DMS53 (cell line): Measurements from ENCODE around the gene ZNF462.
A peak's percentile ranks its signal among the peaks of the same experiment; 100 is the strongest.

Source experiments
- DNase-seq: peaks from one replicate; lab custom pipeline; 2025; lab: John Stamatoyannopoulos, UW

Gene ZNF462

GRCh38 chr9:106925392-106925791 lies 62.4 kb downstream of the ZNF462 start:
- no peak for DNase-seq

- DNase-seq, result no peak
Measured at GRCh38 chr9:106927916-106928315, 65.0 kb downstream of the ZNF462 start.

- DNase-seq, result no peak
Measured at GRCh38 chr9:106928350-106928749, 65.4 kb downstream of the ZNF462 start.

GRCh38 chr9:106929471-106930177 lies 66.7 kb downstream of the ZNF462 start:
- DNase-seq, result no peak

GRCh38 chr9:106930477-106930876 lies 67.5 kb downstream of the ZNF462 start:
- DNase-seq, result peak; percentile 79

GRCh38 chr9:106931466-106931865 lies 68.5 kb downstream of the ZNF462 start:
- no peak for DNase-seq

DNA sequence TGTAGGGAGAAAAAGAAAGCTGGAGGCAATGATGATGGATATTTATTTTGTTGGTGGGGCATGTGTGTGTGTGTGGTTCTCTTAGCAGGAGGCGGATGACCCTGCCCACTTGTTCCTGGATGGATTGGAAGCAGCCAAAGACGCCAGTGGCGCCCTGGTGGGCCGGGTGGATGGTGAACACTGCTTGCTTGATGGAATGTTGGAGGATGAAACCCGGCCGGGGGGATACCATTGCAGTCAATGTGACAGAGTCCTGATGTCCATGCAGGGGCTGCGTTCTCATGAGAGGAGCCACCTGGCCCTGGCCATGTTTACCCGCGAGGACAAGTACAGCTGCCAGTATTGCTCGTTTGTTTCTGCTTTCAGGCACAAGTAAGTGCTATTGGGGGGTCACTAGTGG lies 69.2 kb downstream of the ZNF462 start:
- no peak for DNase-seq

DNA sequence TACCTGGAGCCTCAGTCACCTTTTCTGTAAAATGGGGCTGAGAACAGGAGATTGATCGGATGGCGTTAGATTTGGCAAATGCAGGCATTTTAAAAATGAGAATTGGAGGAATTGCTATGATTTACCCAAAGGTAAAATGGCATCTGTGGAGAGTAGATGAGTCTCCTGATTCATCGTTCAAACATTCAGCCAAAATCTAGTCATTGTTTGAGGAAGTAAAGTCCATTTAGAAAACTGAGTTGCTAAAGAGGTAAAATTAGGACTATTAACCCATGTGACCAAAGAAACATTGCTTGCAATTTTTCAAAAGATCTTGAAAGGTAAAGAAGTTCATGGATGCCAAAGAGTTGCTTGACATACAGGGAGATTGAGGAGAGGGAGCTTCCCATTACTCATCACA lies 69.7 kb downstream of the ZNF462 start:
- no peak for DNase-seq

DNA sequence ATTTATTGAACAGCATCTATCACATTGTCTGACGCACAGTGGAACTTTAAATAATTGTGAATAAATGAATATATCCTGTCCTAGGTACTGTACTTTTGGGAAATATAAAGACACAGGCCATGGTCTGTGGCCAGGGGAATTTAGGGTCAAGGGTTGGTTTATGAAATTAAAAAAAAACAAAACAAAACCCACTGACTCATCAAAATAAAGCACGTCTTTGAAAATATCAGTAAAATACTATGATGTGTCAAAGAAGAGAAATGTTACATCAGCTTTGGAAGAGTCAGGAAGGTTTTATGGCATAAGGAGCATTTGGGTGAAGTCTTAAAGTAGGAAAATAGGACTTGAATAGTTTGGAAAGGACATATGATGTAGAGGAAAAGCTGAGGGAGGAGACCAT lies 70.5 kb downstream of the ZNF462 start:
- DNase-seq, result no peak

GRCh38 chr9:106934442-106935238 lies 71.7 kb downstream of the ZNF462 start:
- DNase-seq, result no peak

DNA sequence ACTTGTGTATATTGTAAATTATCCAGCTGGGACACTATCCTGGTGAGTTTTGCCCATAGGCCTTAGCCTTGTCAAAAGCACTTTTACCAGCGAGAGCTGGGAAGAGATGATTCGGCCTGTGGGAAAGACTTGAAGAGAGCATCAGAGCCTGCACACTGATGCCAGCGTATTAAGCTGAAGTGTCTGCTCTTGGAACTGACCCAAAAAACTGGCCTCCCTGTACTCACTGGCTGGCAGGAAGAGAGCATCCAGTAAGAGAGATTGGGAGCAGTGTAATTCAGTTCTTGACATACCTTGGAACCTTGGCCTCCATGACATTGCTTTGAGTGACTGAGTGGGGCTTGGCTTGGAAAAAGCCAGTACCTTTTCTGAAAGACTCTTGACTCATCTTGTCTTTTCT lies 73.7 kb downstream of the ZNF462 start:
- no peak for DNase-seq

GRCh38 chr9:106941916-106942315 lies 79.0 kb downstream of the ZNF462 start:
- DNase-seq, result no peak

- DNase-seq, result no peak
Measured at GRCh38 chr9:106945727-106946660, 83.0 kb downstream of the ZNF462 start.

- DNase-seq, result no peak
Measured at GRCh38 chr9:106947106-106947900, 84.3 kb downstream of the ZNF462 start.

DNA sequence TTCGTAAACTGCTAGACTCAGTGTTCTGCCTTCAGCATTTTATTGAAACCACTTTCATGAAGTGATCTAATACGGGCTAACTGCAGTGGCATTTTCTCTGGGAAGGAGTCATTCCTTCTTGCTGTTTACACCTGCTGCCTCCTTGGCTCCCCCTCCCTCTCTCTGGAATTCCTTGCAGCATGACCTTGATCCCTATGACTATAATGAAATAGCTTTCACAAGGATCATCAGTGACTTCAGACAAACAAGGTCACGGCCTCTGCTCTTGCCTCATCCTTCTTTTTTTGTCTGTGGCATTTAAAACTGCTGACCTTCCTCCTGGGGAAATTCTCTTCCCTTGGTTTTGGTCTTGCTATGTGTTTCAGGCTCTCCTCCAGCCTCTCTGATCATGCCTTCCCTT lies 90.2 kb downstream of the ZNF462 start:
- DNase-seq, result no peak

DNA sequence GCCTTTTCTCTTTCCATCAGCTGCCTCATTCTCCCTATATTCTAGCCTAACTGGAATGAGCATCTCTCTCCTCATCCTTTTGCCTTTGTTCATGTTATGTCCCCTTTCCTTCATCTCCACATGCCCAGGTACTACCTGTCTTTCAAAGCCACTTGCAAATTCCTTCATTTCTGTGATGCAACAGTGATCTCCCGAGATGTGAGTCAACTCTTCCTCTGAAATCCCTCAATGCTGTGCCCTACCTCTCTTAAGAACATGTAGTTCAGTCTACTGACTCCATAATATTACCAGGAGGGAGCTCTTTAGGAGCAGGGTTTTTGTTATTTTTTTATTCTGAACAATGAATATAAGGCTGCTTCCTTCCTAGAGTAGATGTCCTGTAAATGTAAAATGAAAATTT lies 91.6 kb downstream of the ZNF462 start:
- DNase-seq, result peak; percentile 37

DNA sequence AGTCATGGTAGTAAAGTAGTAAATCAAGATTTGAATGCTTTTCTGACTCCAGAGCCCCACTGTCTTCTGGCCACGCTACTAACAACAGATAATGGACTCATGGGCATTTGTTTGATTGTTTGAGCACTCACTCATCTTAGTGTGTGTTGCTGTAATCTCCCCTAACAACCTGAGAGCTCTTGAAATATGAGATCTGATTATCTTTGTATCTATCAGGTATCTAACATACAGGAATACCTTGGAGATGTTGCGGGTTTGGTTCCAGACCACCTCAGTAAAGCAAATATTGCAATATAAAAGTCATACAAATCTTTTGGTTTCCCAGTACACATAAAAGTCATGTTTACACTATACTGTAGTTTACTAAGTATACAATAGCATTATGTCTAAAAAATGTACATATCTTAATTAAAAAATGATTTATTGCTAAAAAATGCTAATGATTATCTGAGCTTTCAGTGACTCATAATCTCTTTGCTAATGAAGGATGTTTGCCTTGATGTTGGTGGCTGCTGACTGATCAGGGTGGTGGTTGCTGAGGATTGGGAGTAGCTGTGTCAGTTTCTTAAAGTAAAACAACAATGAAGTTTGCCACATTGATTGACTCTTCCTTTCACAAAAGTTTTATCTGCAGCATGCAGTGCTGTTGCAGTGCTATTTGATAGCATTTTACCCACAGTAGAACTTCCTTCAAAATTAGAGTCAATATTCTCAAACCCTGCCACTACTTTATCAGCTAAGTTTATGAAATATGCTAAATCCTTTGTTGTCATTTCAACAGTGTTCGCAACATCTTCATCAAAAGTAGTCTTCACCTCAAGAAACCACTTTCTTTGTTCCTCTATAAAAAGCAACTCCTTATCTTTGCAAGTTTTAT lies 92.2 kb downstream of the ZNF462 start:
- DNase-seq, result peak; percentile 81

GRCh38 chr9:106956971-106957370 lies 94.0 kb downstream of the ZNF462 start:
- no peak for DNase-seq

- no peak for DNase-seq
Measured at GRCh38 chr9:106958955-106959657, 96.1 kb downstream of the ZNF462 start.

GRCh38 chr9:106960258-106960657 lies 97.3 kb downstream of the ZNF462 start:
- DNase-seq, result no peak
